GM10266 (cell line): ENCODE measurements around the gene LEFTY2.
"Not testable (repeated sequence)": the region's sequence is repeated elsewhere in the genome, so short reads cannot be mapped to it uniquely, and the experiment has no call there.

Source experiments
- DNase-seq: peaks from one replicate; pipeline ENCODE4 v3.0.0; 2012; ENCODE audit errors: extremely low spot score
- TF ChIP-seq, protein P1 (sequence below): IDR thresholded peaks from 2 replicates; pipeline ENCODE4 v1.5.1; 2012; ENCODE audit warnings: mild to moderate bottlenecking, low read depth; ENCODE audit not compliant: control insufficient read depth, insufficient read depth; ENCODE audit errors: missing control alignments

The LEFTY2 gene

DNA sequence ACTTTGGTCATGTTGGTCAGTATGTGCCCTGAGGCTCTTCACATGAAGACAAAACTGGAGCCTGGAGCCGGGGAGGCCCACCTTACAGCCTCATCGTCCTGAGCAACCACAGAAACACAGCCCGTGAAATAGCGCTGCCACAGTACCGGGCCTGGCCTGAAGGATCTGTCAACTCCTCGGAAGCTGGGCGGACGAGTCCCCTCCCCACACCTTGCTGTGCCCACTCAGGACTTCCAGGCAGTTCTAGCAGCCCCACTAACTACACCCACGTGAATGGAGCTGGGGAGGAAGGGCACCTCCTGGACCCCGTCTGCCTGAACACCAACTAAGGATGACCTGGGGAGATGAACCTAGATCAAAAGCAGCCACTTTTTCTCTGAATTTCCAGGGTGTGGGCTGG is 33.4 kb upstream of the LEFTY2 start:
- TF ChIP-seq, protein P1, sequence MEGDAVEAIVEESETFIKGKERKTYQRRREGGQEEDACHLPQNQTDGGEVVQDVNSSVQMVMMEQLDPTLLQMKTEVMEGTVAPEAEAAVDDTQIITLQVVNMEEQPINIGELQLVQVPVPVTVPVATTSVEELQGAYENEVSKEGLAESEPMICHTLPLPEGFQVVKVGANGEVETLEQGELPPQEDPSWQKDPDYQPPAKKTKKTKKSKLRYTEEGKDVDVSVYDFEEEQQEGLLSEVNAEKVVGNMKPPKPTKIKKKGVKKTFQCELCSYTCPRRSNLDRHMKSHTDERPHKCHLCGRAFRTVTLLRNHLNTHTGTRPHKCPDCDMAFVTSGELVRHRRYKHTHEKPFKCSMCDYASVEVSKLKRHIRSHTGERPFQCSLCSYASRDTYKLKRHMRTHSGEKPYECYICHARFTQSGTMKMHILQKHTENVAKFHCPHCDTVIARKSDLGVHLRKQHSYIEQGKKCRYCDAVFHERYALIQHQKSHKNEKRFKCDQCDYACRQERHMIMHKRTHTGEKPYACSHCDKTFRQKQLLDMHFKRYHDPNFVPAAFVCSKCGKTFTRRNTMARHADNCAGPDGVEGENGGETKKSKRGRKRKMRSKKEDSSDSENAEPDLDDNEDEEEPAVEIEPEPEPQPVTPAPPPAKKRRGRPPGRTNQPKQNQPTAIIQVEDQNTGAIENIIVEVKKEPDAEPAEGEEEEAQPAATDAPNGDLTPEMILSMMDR, result no peak
- no peak for DNase-seq

DNA sequence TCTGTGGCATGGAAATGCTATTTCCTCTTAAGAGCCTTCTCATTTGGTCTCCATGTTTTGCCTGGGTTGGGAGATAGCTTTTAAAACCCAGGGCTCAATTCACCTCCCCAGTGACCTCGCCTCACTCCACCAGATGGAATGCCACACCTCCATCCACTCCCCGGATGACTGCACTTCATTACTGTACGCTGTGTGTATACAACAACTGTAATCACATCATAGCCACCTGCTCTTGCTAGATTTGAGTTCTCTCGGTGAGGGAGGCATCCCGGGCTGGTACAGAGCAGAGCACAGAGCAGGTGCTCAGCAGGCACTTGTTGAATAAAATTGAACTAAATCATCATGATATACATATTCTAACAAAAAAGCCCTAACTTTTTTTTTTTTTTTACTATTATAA is 32.1 kb upstream of the LEFTY2 start:
- no peak for DNase-seq
- TF ChIP-seq, protein P1, result no peak

DNA sequence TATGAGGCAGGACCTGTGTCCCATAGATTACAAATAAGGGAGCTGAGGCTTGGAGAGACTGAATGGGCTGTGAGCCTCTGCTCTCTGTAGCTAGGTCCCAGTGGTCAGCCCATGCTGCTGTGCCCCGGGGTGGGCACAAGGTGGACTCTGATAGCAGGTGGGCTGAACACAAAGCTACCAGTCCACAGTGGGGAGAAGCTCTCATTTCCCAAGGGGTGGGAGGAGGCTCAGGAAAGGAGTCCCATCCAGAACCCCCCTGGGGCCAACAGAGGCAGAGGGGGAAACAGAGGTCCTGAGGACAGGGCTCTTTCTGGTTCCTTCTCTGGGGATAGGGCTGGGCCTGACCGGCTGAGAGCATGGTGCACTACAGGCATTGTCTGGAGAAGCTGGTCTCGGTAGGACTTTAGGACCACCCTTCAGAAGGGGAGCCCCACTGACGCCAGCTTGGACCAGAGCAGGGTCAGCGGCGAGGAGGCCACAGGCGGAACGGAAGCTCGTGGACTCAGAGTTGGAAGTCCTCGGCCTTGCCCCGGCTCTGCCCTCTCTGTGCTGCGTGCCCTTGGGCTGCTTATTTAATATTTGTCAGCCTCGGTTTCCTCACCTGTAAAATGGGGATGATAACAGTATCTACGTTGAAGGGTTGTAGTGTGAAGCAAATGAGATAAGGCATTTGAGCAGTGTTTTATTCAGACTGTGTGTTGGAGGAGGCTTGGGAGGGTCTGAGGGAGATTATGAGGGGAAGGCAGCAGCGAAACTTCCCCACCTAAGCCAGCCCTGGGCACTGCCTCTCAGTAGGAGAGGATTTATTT is 31.5 kb upstream of the LEFTY2 start:
- DNase-seq, result no peak
- TF ChIP-seq, protein P1, result no peak

GRCh38 chr1:225970592-225971157 is 29.7 kb upstream of the LEFTY2 start:
- not testable (repeated sequence) for DNase-seq

GRCh38 chr1:225969751-225970150 is 28.7 kb upstream of the LEFTY2 start:
- DNase-seq, result not testable (repeated sequence)

DNA sequence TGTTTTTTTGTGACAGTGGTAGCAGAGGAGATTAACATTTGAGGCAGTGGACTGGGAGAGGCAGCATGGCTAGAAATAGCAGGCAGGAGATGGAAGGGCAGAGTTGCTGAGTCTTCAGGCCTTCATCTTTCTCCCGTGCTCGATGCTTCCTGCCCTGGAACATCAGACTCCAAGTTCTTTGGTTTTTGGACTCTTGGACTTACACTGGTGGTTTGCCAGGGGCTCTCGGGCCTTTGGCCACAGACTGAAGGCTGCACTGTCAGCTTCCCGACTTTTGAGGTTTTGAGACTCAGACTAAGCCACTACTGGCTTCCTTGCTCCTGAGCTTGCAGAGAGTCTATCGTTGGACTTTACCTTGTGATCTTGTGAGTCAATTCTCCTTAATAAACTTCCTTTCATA is 24.2 kb upstream of the LEFTY2 start:
- TF ChIP-seq, protein P1, result no peak

DNA sequence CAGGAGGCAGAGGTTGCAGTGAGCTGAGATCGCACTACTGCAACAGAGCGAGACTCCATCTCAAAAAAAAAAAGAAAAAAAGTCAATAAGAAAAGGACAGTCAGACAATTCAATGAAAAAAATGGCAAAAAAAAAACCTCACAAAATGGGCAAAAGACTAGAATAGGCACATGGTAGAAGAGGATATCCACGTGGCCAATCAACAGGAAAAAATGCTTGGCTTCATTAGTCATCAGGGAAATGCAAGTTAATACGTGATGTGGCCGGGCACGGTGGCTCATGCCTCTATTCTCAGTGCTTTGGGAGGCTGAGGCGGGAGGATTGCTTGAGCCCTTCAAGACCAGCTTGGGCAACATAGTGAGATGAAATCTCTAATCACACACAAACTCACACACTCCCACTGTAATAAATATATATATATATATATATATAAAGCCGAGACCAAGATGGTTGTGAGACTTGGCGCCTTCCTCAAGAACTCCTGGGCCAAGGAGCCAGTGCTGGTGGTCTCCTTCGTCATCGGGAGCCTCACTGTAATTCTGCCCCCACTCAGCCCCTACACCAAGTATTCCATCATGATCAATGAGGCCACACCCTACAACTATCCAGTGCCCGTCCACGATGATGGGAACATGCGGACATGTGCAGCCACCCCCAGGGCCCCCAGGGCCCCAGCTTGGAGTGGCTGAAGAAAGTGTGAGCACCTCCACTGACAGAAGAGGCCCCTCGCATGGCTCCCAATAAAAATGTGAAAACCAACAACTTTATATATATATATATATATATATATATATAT is 22.9 kb upstream of the LEFTY2 start:
- TF ChIP-seq, protein P1, result no peak
- no peak for DNase-seq

More for the DNA sequence above, 24.2 kb upstream of the LEFTY2 start:
- DNase-seq, result no peak

DNA sequence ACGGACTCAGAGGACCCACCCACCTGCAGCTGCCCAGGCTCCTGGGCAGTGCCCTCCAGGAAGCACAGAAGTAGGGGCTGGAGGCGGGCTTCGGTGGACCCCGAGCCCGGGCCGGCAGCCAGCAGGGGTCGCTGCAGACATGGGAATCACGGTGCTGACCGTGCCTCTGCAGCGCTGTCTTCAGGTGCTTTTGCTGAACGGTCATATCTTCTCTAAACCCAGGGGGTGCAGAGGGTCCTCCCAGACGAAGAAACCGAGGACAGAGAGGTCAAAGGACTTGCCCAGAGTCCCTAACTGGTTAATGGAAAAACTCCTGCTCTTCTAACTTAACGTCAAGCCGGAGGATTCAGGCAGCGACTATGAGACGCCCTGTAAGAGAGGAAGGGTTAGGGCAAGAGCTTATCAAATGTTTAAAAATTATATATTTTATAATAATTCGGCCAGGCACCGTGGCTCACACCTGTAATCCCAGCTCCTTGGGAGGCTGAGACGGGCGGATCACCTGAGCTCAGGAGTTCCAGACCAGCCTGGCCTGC is 21.5 kb upstream of the LEFTY2 start:
- DNase-seq, result peak; percentile 79
- TF ChIP-seq, protein P1, result peak; percentile 85
